HepG2 (cell line): ENCODE data around the gene NCAM2.

Experiments used
- RAD21 ChIP-seq: fragments of 450-650 bp; formaldehyde crosslinking; IDR thresholded peaks from 2 replicates; pipeline ENCODE4 v1.5.0; 2020; ENCODE audit warnings: mild to moderate bottlenecking
- RNF2 ChIP-seq: fragments of 450-650 bp; conservative IDR thresholded peaks from 2 replicates; pipeline ENCODE4 v1.6.1; 2016; ENCODE audit warnings: low read depth
- SMC3 ChIP-seq: IDR thresholded peaks from 2 replicates; pipeline ENCODE4 v1.6.1; 2011; ENCODE audit warnings: low read length, improper control_type of control experiment
- SP1 ChIP-seq, 2 experiments: fragments of 450-650 bp in 1 of 2; sonication (generic) in 1 of 2; formaldehyde crosslinking in 1 of 2; IDR thresholded peaks; 2 replicates each; pipeline versions ENCODE4 v1.4.0 to v1.6.1; 2016 to 2020; ENCODE audit warnings: missing genetic modification reagents in 1 of 2
- ZFX ChIP-seq: sonication (generic); formaldehyde crosslinking; IDR thresholded peaks from 2 replicates; pipeline ENCODE4 v1.4.0; 2020; ENCODE audit warnings: mild to moderate bottlenecking, low read depth, missing genetic modification reagents, moderate library complexity

GRCh38 chr21:21001591-21002100, 3.4 kb downstream of the NCAM2 start:
- TF ChIP-seq SMC3 (no peak), ZFX (CRISPR knock-in tag) (no peak), RNF2 (no peak), SP1 (IDR thresholded peaks at IDR 0.05) (no peak), SP1 (CRISPR knock-in tag; IDR thresholded peaks at IDR 0.05) (no peak), RAD21 (CRISPR knock-in tag) (no peak)
